NCI-H524 treated with DMSO at 0.1 percent for 48 hours (cell line): ENCODE results near the gene SOCS4.
"Not testable (repeated sequence)": the region's sequence is repeated elsewhere in the genome, so short reads cannot be mapped to it uniquely, and the experiment has no call there.

ENCODE experiments used
- DNase-seq: peaks from one replicate; lab custom pipeline; 2025; lab: John Stamatoyannopoulos, UW

Gene SOCS4

DNA sequence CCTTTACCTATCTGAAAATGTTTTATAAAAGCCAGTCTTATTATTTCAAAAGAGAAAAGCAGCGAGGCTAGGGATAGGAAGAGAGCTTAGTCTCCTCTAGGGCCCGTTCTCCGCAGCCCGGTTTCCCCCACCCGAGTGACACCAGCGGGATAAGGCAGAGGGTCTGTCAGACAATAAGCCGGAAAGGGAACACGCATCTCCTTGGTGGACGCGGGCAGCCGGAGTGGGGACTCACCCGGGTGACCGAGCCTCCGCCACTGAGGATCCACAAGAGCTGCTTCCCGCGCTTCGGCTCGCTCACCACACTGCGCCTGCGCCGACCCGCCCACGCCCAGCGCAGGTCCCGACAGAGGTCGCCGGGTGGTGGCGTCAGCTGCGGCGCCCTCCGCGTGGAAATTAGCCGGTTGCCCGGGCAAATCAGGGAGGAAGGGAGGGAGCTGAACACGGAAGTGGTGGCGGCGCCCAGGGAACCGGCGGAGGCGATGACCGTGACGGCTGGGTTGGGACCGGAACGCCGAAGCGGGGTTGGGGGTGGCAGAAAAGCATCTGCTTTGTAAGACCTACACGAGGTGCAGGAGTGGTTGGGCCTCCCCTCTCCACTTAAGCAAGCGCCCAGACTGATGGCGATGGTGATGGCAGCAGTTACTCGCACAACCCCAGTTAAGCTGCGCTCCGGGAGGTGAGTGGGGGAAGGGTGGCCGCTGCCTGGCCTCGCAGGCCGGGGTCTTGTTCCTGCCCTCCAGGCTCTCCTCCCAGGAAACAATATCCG, at the start of gene SOCS4, which contains the start of gene WDHD1:
Gene SOCS4, plus strand, starts transcription at position 444 of the 769 bp plus-strand sequence. CDS start 15,806 bp downstream, outside the sequence.
Gene WDHD1, minus strand, starts transcription at position 307 of the 769 bp plus-strand sequence. CDS start 312 bp downstream, outside the sequence.
- DNase-seq, result peak; percentile 90

DNA sequence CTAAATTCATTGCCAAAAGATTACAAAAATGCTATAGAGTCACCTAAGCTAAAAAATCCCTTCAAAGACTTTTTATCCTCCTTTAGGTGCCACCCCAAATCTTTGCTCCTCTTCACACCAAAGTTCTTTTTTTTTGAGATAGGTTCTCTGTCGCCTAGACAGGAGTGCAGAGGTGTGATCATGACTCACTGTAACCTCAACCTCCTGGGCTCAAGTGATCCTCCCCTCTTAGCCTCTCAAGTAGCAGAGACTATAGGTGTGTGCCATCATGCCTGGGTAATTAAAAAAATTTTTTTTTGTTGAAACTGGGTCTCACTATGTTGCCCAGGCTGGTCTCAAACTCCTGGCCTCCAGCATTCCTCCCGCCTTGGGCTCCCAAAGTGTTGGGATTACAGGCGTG, 48.0 kb upstream of the SOCS4 start:
- DNase-seq, result no peak

- no peak for DNase-seq
Observed at GRCh38 chr14:54981698-54982097, 45.3 kb upstream of the SOCS4 start.

GRCh38 chr14:54985156-54985555, 41.9 kb upstream of the SOCS4 start:
- no peak for DNase-seq

DNA sequence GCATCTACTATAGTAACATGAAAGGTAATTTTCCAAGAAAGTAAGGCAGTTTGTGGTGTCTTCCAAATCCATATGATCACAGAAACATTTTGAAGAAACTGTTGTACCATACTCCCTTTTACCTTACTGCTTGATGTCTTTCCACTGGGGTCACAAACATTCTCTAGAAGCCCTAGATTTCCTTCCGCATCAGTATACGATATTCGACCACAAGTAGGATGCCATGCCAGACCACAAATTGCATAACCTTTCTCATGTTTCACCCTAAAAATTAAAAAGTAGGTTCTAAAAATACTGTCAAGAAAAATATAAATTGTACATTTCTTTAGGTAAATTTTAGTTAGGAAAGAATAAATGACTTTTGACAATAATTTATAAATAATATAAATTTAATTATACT, 26.7 kb upstream of the SOCS4 start:
- no peak for DNase-seq

GRCh38 chr14:55005071-55005470, 22.0 kb upstream of the SOCS4 start:
- DNase-seq, result no peak

GRCh38 chr14:55015006-55015405, 12.0 kb upstream of the SOCS4 start:
- DNase-seq, result no peak

GRCh38 chr14:55019968-55020554, 7.0 kb upstream of the SOCS4 start:
- no peak for DNase-seq

DNA sequence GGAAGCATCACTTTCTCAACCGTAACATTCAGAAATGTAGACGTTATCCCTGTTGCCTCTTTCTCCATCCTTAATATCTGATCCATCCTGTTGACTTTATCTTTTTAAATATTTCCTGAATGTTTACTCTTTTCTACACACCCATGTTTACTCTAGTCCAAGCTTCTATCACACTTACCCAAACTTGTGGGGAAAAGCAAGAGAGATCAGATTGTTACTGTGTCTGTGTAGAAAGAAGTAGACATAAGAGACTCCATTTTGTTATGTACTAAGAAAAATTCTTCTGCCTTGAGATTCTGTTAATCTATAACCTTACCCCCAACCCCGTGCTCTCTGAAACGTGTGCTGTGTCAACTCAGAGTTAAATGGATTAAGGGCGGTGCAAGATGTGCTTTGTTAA, 2.7 kb upstream of the SOCS4 start:
- DNase-seq, result not testable (repeated sequence)

DNA sequence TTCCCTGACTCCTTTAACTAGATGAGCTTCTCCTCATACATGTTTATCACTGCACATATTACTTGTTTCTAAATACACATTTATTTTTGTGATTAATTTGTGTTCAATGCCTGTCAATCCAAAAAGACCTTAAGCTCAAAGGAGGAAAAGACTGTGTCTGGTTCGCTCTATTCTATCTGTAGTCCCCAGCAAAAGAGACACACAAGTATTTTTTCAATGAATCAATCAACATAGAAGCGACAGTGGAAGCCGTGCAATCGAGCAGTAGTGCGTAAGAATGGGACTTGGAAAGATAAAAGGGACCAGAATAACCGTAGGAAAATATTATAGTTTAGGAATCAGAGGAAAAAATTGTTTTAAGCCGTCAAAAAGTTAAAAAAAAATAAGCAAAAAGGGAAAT, 1.1 kb upstream of the SOCS4 start:
- DNase-seq, result no peak

DNA sequence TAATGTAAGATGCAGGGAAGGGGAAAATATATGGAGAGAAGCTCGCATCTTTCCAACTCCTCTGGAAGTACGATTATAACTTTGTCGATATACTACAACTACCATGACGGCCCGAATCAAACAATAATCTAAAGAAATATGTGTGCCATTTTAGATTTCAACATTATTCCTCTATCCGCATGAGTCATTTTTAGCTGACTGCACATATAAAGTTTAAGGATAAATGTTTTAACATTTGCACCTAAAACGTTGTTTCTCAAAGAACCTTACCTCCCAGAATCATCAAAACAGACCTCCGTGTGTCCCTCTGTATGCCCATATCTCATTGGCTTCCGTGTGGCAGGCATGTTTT, 619 bp upstream of the SOCS4 start:
- DNase-seq, result no peak

- no peak for DNase-seq
Observed at GRCh38 chr14:55028066-55028465, 1.0 kb downstream of the SOCS4 start.

GRCh38 chr14:55028476-55028875, 1.4 kb downstream of the SOCS4 start:
- no peak for DNase-seq

DNA sequence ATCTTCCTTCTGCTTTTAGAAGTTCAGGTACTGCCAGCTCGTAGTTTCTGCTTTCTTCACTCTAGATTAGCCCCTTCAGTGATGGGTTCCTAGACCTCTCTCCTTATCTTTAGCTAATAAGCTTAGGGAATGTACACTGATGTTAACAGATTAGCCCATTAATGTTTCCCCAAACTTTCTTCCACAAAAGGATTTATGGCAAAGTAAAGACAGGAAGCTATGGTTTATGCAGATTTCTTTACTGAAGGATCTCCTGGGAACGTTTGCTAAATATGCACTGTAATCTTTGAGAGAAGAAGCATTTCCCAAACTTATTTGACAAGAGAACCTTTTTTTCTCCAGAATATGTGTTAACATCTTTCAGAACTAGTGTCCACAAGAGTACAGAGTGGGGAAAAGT, 4.2 kb downstream of the SOCS4 start:
- no peak for DNase-seq

- DNase-seq, result not testable (repeated sequence)
Observed at GRCh38 chr14:55037995-55038394, 11.0 kb downstream of the SOCS4 start.

- DNase-seq, result no peak
Observed at GRCh38 chr14:55038708-55039107, 11.7 kb downstream of the SOCS4 start.

DNA sequence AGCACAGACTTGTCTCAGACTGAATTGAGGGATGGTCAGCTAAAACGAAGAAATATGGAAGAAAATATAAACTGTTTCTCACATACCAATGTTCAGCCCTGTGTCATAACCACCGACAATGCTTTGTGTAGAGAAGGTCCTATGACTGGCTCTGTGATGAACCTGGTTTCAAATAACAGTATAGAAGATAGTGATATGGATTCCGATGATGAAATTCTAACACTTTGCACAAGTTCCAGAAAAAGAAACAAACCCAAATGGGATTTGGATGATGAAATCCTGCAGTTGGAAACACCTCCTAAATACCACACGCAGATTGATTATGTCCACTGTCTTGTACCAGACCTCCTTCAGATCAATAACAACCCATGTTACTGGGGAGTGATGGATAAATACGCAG, 16.5 kb downstream of the SOCS4 start:
- no peak for DNase-seq

- DNase-seq, result no peak
Observed at GRCh38 chr14:55045087-55045486, 18.1 kb downstream of the SOCS4 start.

GRCh38 chr14:55047301-55048053, 20.4 kb downstream of the SOCS4 start:
- DNase-seq, result no peak

DNA sequence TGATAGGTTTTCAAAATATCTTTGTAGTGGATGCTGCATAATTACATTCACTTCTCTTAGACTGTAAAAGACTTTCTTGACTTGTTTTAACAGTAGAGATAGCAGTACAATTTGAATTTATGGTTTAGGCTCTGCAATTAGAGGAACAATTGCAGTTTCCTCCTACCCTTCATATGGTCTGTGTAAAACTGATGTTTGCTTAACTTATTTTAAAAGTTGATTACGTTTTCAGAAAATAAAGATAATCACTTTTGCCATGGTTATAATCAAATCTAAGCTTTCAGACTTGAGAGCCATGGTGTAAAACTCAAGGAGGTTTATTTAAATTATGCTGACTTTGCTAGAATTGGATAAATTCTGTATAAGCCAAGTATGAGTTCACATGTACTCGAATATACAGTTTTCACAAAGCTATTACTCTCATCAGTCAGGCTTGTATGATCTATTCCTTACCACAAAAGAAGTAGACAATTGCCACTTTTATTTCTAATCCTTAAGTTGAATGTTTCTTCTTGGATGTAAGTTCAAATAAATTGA, 21.9 kb downstream of the SOCS4 start:
- no peak for DNase-seq

- DNase-seq, result no peak
Observed at GRCh38 chr14:55051165-55051422, 24.1 kb downstream of the SOCS4 start.

- DNase-seq, result peak; percentile 58
Observed at GRCh38 chr14:55051423-55052268, 24.6 kb downstream of the SOCS4 start, which contains the start of gene MAPK1IP1L. MAPK1IP1L (plus strand) TSS chr14:55051647; CDS start chr14:55061684, 10,037 bp downstream.
